ENCODE measurements around the gene HOATZ.

Gene HOATZ

DNA sequence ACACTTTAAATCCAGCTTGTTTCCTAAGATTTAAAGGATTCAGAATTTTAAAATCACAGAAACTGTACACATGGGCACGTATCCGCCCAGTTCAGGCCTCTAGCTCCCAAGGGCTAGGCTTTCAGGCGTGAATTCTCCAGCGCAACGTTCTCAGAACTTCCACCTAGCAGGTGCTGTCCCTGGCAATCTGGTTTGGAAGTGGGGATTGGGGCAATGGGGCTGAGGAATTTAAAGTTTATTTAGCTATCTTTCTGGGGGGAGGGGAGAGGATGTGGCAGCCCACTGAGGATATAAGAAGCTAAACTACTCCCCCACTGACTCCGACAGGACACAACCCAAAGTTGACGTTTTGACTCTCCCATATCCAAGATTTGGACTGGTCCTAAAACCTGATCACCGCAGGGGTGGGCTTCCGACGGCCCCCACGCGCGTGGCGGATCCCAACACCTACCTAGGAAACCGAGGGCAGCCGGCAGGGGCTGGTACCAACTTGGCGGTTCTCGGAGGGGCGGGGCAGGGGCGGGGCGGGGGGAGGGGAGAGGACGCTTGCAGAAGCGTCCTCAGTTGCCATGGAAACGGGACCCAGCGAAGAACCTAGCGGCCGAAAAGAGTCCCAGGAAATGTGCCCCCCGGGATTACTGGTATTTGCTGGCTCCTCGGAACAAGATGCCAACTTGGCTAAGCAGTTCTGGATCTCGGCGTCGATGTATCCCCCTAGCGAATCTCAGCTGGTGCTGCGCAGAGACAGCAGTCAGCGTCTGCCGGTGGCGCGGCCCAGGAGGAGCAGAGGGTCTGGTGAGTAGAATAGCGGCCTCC is at the start of gene HOATZ:
HOATZ (plus strand) TSS at position 563 of the 816 bp plus-strand sequence; CDS start at position 570, 7 bp downstream.
- DNase-seq = no peak

DNA sequence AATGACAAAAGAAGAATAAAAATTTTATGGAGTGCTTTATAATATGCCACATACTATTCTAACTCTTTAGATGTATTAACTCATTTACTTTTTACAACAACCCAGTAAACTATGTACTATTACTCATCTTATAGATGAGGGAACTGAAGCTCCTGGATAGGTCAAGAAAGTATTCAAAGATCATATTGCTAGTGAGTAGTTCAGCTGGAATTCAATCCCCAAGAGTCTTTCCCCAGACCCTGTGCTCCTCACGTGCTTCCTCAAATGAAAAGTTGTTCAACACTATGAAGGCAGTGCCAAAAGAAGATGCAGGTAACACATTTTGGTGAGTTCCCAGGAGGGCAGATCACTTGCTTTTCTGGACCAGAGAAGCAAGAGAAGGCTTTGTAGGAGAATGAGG is 49.2 kb upstream of the HOATZ start:
- no peak for DNase-seq

- DNase-seq = no peak
Observed at GRCh38 chr11:111466615-111467014, 48.0 kb upstream of the HOATZ start.

DNA sequence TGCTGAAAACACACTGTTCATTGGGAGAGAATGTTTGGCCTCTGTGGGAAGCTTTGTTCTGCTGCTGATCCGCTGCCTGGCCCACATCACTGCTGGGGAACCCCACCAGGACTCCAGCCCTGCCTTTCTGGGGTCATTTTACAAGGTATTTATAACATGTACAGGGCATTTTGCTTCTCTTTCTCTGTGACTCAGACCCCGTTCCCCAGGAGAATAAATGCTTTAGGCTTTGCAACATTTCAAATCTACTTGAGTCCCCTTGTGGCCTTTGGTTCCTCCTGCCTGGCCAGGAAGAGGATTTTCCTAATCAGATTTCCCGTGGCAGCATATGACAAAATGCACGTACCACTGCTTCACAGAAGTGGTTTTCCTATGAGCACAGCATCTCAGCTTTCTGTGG is 45.4 kb upstream of the HOATZ start:
- no peak for DNase-seq

GRCh38 chr11:111472228-111472627 is 42.4 kb upstream of the HOATZ start:
- DNase-seq = no peak

DNA sequence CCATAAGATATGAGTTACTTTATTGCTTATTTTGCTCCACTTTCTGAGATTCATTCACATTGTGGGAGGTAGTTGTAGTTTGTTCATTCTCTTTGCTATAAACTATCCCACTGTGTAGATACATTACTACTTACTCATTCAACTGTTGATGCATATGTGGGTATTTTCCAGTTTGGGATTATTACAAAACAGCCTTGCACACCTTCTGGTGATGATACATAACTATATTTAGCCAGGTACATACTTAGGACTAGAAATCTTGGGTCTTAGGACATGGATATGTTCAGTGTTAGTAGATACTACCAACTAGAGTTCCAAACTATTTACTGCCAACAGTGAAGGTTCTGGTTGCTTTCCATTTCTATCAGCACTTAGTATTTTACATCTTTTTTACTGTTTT is 40.1 kb upstream of the HOATZ start:
- DNase-seq = no peak

GRCh38 chr11:111476366-111476765 is 38.2 kb upstream of the HOATZ start:
- no peak for DNase-seq

DNA sequence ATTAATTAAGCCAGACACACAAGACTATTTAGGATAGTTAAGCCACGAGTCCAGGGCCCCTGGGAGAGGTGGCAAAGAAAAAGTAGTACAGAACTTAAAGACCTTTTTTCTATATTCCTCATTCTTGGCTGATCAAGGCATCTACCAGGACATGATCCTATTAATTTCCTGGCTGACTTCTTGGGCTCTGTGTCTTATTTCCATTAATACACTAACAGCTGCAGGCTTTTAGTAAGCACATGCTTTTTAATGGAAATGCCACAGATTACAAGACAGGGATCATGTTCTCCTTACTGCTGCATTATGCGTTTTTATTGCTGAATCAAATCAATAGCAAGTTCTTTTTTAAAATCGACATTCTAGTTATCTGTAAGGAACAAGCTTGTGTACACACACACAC is 37.6 kb upstream of the HOATZ start:
- no peak for DNase-seq

GRCh38 chr11:111477898-111478297 is 36.7 kb upstream of the HOATZ start:
- no peak for DNase-seq

DNA sequence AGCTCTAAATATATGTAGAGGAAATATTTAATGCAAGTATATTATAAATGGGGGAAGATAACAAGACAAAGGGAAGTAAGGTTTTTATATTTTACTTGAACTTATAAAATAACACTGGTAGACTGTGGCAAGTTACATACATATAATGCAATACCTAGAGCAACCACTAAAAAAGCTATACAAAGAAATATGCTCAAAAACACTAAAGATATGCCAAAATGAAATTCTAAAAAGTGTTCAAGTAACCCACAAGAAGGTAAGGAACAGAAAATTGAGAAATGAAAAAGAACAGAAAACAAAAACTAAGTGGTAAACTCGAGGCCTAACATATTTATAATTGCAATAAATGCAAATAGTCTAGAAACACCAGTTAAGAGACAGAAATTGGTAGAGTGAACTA is 34.9 kb upstream of the HOATZ start:
- no peak for DNase-seq

DNA sequence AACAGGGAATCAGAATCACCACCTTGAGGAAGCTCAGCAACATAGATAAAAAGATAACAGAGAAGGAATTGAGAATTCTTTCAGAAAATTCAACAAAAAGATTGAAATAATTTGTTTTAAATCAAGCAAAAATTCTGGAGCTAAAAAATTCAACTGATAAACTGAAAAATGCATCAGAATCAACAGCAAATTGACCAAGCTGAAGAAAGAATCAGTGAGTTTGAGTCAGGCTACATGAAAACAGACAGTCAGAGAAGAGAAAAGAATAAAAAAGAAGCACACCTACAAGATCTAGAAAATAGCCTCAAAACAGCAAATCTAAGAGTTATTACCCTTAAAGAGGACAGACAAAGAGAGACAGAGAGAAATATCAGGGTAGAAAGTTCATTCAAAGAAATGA is 31.1 kb upstream of the HOATZ start:
- DNase-seq = no peak

- no peak for DNase-seq
Observed at GRCh38 chr11:111490496-111490895, 24.1 kb upstream of the HOATZ start.

DNA sequence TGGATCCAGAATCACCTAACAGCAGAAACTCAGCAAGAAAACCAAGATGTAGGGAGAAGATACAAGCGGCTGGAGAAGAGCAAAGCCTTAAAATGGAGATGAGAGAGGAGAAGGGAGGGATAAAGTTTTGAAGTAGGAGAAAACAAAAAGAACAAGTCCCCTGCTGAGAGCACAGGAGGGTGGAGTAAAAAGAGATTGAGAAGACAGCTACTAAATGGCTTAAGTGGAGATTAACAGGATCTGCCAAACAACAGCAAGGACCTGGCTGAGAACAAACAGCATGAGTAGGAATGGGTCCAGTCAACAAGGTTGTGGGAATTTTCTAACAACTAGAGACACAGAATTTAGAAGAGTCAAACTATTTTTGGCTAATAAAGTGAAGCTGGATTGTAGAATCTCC is 20.5 kb upstream of the HOATZ start:
- no peak for DNase-seq

- DNase-seq = no peak
Observed at GRCh38 chr11:111499483-111499882, 15.1 kb upstream of the HOATZ start.

GRCh38 chr11:111500481-111500880 is 14.1 kb upstream of the HOATZ start:
- DNase-seq = no peak

DNA sequence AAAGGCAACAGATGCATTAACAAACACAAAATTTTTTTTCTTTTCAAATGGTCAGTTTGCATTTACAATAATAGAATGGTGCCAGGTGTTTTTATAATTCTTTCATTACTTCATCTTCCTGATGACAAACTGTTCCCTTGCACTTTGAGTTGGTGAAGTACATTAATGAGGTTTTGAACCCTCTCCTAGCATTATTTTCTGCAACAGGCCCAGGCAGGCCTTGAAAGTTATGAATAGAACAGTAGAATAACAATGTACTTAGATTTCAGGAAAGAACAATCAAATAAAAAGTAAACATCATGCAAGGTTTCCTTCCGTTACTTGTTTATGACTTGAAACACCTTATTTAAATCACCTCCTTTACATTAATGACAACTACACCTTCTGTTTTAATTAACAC is 12.0 kb upstream of the HOATZ start:
- DNase-seq = no peak

DNA sequence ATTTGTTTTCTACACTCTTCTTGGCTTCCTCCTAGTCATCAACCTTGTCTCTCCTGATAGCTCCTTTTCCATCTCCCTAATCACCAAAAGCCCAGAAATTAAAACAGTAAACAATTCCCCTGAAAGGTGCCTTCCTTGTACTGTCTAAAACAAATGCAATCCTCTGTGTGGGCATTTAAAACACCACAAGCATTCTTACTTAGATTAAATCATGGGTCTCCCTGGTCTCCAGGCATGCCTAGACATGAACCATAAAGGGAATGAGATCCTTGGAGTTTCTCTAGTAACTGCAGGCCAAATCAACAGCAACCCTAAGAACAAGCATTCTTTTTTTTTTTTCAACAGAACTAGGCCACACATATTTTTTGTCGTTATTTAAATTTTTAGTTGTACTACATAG is 4.3 kb upstream of the HOATZ start:
- no peak for DNase-seq

- no peak for DNase-seq
Observed at GRCh38 chr11:111512296-111513239, 2.0 kb upstream of the HOATZ start, which contains the start of gene BTG4. Gene BTG4 (minus strand): TSS chr11:111512386. CDS start chr11:111498776, 13,610 bp downstream.

GRCh38 chr11:111513240-111513605 is 1.4 kb upstream of the HOATZ start:
- no peak for DNase-seq

DNA sequence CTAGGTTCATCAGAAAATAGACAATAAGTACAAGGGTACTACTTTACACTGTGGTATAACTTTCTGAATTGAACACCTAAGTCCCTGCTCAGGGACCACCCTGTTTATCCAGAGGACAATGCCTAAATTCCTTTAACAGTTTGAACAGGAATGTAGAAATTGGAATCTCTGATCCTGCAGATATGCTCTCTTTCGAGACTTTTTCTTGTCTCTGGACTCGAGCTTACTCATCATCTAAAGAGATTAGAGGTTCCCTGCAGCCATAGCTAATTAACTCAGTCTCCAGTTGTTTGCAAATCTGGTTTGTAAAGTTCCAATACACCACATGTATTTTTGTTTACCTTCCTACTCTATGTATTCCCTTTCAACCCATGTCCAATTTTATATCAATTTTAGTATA is 1.0 kb downstream of the HOATZ start:
- DNase-seq = no peak

GRCh38 chr11:111518668-111519067 is 4.1 kb downstream of the HOATZ start:
- DNase-seq = no peak

DNA sequence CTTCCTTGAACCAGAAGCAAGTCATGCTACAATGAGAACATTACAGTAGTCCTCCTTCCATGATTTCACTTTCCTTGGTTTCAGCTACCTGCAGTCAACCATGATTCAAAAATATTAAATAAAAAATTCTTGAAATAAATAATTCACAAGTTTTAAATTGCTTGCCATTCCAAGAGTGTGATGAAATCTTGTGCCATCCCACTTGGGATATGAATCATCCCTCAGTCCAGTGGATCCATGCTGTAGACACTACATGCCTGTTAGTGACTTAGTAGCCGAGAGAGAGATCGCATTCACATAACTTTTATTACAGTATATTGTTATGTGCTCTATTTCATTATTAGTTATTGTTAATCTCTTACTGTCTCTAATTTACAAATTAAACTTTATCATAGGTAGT is 6.0 kb downstream of the HOATZ start:
- no peak for DNase-seq

DNA sequence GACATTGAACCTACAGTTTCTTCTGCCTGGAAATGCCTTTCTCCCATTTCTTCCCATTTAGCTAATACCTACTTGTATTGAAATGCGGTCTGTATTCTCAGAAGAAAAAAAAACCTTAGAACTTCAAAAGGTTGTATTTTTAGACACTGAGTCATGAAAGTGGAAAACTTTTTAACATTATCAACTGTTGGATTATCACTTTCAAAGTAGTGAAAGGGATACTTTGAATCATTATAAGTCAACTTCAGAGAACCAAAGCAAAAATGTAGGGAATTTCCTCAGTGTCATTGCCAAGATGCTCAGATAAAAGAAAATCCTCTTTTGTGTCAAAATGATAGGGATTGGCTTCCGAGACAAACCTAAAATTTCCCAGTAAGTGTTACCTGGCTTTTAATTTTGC is 6.6 kb downstream of the HOATZ start:
- no peak for DNase-seq

DNA sequence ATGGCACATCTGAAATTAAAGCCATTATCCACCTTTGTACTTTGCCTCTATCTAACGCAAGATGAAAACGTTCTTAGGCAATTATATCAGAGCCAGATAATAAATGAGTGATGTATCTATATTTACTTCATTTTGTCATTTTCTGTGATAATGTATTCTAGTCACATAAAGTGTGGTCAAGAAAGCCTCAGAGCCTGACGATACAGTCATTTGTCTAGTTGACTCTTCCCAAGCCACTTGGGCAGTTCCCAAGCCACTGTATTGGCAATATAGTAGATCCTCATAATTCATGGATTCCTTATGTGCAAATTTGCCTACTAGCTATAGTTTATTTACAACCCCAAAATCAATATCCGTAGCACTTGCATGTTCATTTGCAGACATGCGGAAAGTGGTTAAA is 7.8 kb downstream of the HOATZ start:
- no peak for DNase-seq

Data from midbrain (tissue), 1 donor.